SK-N-DZ (cell line): Measurements from ENCODE around the gene IGFBP3.

Experiments
- DNase-seq: peaks from one replicate; pipeline ENCODE4 v3.0.0-alpha.2; 2015; ENCODE audit warnings: low spot score

Gene IGFBP3

GRCh38 chr7:45923290-45923689 is 2.2 kb upstream of the IGFBP3 start:
- peak; percentile 72 for DNase-seq

GRCh38 chr7:45922810-45923209 is 1.7 kb upstream of the IGFBP3 start:
- DNase-seq, result no peak

- DNase-seq, result peak; percentile 72
These were observed 837 bp upstream of the IGFBP3 start for GRCh38 chr7:45921699-45922519.

- no peak for DNase-seq
These were observed 268 bp upstream of the IGFBP3 start for GRCh38 chr7:45921381-45921698.

GRCh38 chr7:45919993-45920459 is 1.0 kb downstream of the IGFBP3 start:
- no peak for DNase-seq

- no peak for DNase-seq
These were observed 1.8 kb downstream of the IGFBP3 start for GRCh38 chr7:45919231-45919784.

GRCh38 chr7:45918556-45918955 is 2.5 kb downstream of the IGFBP3 start:
- no peak for DNase-seq

- DNase-seq, result peak; percentile 66
These were observed 3.4 kb downstream of the IGFBP3 start for GRCh38 chr7:45917658-45918057.

GRCh38 chr7:45917064-45917463 is 4.0 kb downstream of the IGFBP3 start:
- DNase-seq, result no peak

- DNase-seq, result no peak
These were observed 5.5 kb downstream of the IGFBP3 start for GRCh38 chr7:45915606-45916005.

GRCh38 chr7:45914911-45915310 is 6.2 kb downstream of the IGFBP3 start:
- DNase-seq, result no peak

- DNase-seq, result no peak
These were observed 8.1 kb downstream of the IGFBP3 start for GRCh38 chr7:45912972-45913371.

- DNase-seq, result no peak
These were observed 9.8 kb downstream of the IGFBP3 start for GRCh38 chr7:45911311-45911710.

- no peak for DNase-seq
These were observed 10.2 kb downstream of the IGFBP3 start for GRCh38 chr7:45910855-45911254.

- no peak for DNase-seq
These were observed 11.5 kb downstream of the IGFBP3 start for GRCh38 chr7:45909561-45909960.

GRCh38 chr7:45902820-45903219 is 18.3 kb downstream of the IGFBP3 start:
- no peak for DNase-seq

GRCh38 chr7:45901566-45901965 is 19.5 kb downstream of the IGFBP3 start:
- no peak for DNase-seq

GRCh38 chr7:45898222-45898621 is 22.9 kb downstream of the IGFBP3 start:
- no peak for DNase-seq

GRCh38 chr7:45897042-45897690 is 23.9 kb downstream of the IGFBP3 start:
- DNase-seq, result no peak

- DNase-seq, result no peak
These were observed 26.4 kb downstream of the IGFBP3 start for GRCh38 chr7:45894665-45895062.

GRCh38 chr7:45893996-45894664 is 26.9 kb downstream of the IGFBP3 start:
- no peak for DNase-seq

GRCh38 chr7:45893374-45893995 is 27.6 kb downstream of the IGFBP3 start:
- no peak for DNase-seq
